T-helper 17 cell (primary cell): ENCODE results near the gene MICA. TPM values are rescaled to one million over a fixed set of nuclear protein-coding genes. Genes with fewer than 3 reads are reported as not detected.

Experiments used
- ATAC-seq: fragments of 150-1000 bp; cut with Tn5 transposase; 2 replicates; pipeline ENCODE4 v1.10.0; 2021; ENCODE audit warnings: mild to moderate bottlenecking, moderate library complexity
- DNase-seq, 3 donors: peaks; one replicate each; pipeline versions ENCODE4 v3.0.0 to v3.0.0-alpha.2; 2020 to 2021
- H3K9me3 ChIP-seq: one replicate; pipeline ENCODE4 v1.7.0; 2013; ENCODE audit warnings: low read length, mild to moderate bottlenecking; ENCODE audit not compliant: control insufficient read depth, poor library complexity, severe bottlenecking
- H3K27ac Mint-ChIP-seq: one replicate; pipeline ENCODE4 v1.8.0; 2022; ENCODE audit warnings: mild to moderate bottlenecking, moderate library complexity, mixed read lengths
- H3K27me3 Mint-ChIP-seq: one replicate; pipeline ENCODE4 v1.8.0; 2022; ENCODE audit warnings: mixed read lengths
- H3K36me3 Mint-ChIP-seq: one replicate; pipeline ENCODE4 v1.8.0; 2022; ENCODE audit warnings: low read depth, mixed read lengths
- H3K4me1 Mint-ChIP-seq: one replicate; pipeline ENCODE4 v1.8.0; 2022; ENCODE audit warnings: mild to moderate bottlenecking, mixed read lengths
- H3K4me3 Mint-ChIP-seq: one replicate; pipeline ENCODE4 v1.8.0; 2022; ENCODE audit warnings: mild to moderate bottlenecking, moderate library complexity, mixed read lengths
- total RNA-seq, 4 donors: library from RNA in 2 of 4; stranded (reverse) in 2 of 4; gene quantifications; one replicate each; pipeline ENCODE4 v1.2.3 and lab custom pipeline; 2022 to 2026

Gene MICA
- total RNA-seq, 2 donors from 2014 or later, result 11.2 to 11.5 TPM

DNA sequence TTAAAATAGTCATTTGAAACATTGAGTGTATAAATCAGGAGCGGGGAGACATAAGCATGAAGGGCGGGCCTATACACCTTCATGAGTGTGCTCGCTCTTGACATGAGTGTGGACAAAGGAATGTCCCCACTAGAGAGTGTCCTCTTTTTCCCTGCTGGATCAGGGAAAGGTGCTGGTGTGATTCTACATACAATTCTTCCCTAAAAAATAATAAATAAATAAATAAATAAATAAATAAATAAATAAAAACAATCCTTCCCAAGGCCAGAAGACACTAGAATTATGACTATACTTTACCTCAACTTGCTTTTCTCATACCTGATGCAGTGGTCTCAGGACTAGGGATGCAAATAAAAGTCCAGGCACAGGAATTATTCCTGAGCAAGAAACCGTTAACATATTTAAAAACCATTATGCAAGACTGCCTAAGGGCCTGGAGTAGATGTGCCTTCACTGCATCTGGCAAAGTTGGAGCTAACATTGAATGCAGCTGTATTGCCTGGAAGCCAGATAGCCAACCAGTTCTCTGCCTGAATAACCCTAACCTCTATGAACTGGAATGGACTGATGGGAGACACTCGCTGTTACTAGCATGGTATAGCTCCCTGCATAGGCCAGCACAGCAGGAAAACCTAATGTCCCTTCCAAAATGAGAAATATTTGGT lies 57.1 kb downstream of the MICA start:
- DNase-seq (no peak), ATAC-seq (no peak)
- Mint-ChIP-seq H3K4me3 (no peak overlapping the region), H3K27me3 (no peaks in the 10 kb centered on the region), H3K36me3 (peaks cover 7% of the 10 kb centered on the region), H3K27ac (no peak overlapping the region), H3K4me1 (peaks cover 35% of the 10 kb centered on the region)
- H3K9me3 ChIP-seq, result no peaks in the 10 kb centered on the region

DNA sequence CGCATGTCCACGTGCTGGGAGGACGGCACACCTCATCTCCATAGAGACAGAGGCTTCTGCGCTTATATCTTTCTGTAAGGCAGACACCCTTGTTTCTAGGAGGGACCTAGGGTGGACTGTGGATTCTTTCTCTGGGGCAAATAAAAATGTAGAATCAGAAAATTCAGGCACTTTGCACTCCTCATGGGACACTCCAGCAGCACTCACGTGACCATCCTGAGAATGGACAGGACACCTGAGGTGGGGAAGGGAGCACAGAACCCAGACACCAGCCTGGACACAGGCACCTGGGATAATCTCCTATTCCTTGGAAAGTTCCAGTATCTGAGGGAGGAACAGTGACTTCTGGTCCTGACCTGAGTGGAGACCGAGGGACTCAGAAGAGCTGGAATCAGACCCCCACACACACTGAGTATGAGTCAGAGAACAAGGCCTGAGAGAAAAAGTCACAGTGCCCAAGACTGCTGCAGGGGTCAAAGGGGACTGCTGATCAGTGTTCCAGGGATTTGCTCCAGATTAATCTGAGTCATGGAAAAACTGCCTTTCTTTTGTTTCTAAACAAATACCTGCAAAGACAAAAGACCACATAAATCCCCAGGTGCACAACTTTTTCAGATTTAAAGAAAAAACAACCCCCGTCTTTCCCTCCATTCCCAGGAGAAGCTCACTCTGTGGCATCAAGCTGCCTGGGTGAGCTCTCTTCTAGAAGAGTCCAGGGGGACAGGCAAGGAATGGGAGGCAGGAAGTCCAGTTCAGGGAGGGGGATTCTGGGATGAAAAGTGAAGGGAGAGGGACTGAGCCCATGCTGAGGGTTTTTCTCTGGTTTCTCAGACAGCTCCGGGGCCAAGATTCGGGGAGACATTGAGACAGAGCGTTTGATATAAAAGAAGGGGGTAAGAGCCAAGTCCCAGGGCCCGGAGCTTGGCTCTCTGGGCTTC lies 58.9 kb downstream of the MICA start:
- H3K9me3 ChIP-seq, result no peaks in the 10 kb centered on the region
- H3K4me1 Mint-ChIP-seq, result peaks cover 51% of the 10 kb centered on the region
- peak overlapping the region; percentile 98 for H3K4me3 Mint-ChIP-seq
- no peak for ATAC-seq
- no peaks in the 10 kb centered on the region for H3K27me3 Mint-ChIP-seq
- peak overlapping the region; percentile 100 for H3K27ac Mint-ChIP-seq
- H3K36me3 Mint-ChIP-seq, result peaks cover 7% of the 10 kb centered on the region
- DNase-seq, result no peak

DNA sequence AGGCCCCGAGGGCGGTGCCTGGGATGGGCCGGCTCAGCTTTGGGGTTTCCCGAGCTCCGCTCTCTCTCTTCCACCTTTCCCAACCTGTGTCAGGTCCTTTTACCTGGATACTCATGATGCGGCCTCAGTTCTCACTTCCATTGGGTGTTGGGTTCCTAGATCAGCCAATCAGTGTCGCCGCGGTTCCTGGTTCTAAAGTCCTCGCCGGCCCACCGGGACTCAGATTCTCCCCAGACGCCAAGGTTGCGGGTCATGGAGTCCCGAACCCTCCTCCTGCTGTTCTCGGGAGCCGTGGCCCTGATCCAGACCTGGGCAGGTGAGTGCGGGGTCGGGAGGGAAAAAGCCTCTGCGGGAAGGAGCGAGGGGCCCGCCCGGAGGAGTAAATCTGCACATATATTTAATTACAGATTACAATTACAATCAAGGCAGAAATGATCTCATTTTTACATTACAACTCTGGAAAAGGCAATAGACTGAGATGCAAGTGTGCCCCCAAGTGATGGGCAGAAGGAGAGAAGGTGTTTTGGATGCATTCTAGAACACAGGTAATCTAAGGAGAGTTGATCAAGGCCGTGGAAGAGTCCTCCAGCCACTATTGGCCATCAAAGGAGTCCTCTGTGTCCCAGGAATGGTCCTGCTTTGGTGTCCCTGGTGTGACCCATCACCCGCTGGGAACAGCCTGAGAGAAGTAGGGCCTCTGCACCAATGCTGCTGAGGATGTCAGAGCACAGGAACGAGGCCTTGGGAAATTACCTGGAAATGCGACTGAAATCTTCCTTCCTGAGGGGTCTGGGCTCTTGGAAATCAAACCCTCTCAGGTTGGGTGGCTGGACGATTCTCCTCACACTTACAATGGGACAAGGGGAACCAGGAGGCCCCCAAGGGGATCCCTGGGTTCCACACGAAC lies 59.8 kb downstream of the MICA start:
- H3K4me3 Mint-ChIP-seq, result peak overlapping the region; percentile 98
- peaks cover 7% of the 10 kb centered on the region for H3K36me3 Mint-ChIP-seq
- no peaks in the 10 kb centered on the region for H3K9me3 ChIP-seq
- H3K27me3 Mint-ChIP-seq, result no peaks in the 10 kb centered on the region
- ATAC-seq (peak; percentile 88), DNase-seq (peak; percentile 82 to 87 (median 86))
- peaks cover 59% of the 10 kb centered on the region for H3K4me1 Mint-ChIP-seq
- H3K27ac Mint-ChIP-seq, result peak overlapping the region; percentile 100

DNA sequence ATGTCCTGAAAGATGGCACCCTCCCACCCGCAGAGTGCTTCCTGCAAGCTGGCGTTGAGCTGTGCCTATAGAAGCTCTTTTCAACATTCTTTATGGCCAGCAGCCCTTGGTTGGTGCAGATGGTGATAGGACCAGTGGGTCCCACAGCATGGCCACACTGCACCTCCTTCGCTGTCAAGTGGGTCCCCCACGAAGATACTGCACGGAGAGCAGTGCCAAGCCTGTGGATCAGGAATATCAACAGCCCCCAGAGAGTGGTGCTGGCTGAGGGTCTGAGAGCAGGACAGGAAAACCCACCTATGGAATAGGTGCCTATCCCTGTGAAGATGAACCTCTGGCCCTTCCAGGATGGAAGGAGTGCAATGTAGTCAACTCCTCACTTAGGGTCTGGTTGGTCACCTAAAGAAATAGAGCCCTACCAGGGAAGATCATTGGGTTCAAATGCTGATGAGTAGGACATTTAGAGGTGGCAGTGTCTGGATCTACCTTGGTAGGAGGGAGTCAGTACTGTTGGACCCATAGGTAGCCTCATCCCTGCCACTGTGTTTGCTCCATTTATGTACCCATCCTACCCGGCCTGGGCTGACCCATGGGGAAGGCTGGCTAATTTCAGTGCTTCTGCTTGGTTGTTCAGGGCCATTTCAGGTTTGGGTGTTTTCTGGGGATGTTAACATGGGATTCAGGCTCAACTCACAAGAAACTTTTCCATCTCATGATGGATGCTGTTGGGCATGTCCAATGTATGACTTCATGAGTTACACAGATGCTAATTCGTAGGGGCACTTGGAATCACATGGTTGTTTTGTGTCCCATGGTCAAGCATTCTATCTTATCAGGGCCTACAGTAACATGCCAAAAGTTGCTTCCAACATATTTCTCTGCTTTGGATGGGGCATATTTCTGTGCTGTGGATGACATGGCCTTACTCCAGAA lies 61.1 kb downstream of the MICA start:
- H3K4me3 Mint-ChIP-seq, result peak overlapping the region; percentile 98
- no peak for ATAC-seq
- peaks cover 70% of the 10 kb centered on the region for H3K4me1 Mint-ChIP-seq
- no peak for DNase-seq
- H3K27ac Mint-ChIP-seq, result peak overlapping the region; percentile 100
- peaks cover 7% of the 10 kb centered on the region for H3K36me3 Mint-ChIP-seq
- H3K27me3 Mint-ChIP-seq, result no peaks in the 10 kb centered on the region
- no peaks in the 10 kb centered on the region for H3K9me3 ChIP-seq

Other genes with a start within 250 kb of the MICA start
- 10 to 100 TPM; 17.9 to 18.0 TPM for gene CCHCR1, start 245.8 kb upstream of the MICA start, total RNA-seq
- gene TCF19, start 245.0 kb upstream of the MICA start, total RNA-seq, result 1 to 10 TPM; 3.7 to 4.1 TPM
- not detected for gene POU5F1, start 232.9 kb upstream of the MICA start, total RNA-seq
- 1,000 to 10,000 TPM; 1,753 to 2,634 TPM for gene HLA-C, start 131.5 kb upstream of the MICA start, total RNA-seq
- 1,000 to 10,000 TPM; 7,013 to 7,159 TPM for gene HLA-B, start 46.4 kb upstream of the MICA start, total RNA-seq
- 10 to 100 TPM; 16.5 to 17.6 TPM for gene MICB, start 94.5 kb downstream of the MICA start, total RNA-seq
- gene MCCD1, start 125.4 kb downstream of the MICA start, total RNA-seq, result not detected
- 100 to 1,000 TPM; 496 to 507 TPM for gene DDX39B, start 138.4 kb downstream of the MICA start, total RNA-seq
- gene ATP6V1G2, start 143.0 kb downstream of the MICA start, total RNA-seq, result 1 to 10 TPM; 1.4 to 2.0 TPM
- gene NFKBIL1, start 144.0 kb downstream of the MICA start, total RNA-seq, result 1 to 10 TPM; 5.5 to 6.4 TPM
- gene LTA, start 168.7 kb downstream of the MICA start, total RNA-seq, result 10 to 100 TPM; 19.9 to 26.0 TPM
- 10 to 100 TPM; 28.9 to 33.6 TPM for gene TNF, start 172.0 kb downstream of the MICA start, total RNA-seq
- 100 to 1,000 TPM; 791 to 891 TPM for gene LTB, start 178.8 kb downstream of the MICA start, total RNA-seq
- 10 to 100 TPM; 30.6 to 42.6 TPM for gene LST1, start 182.7 kb downstream of the MICA start, total RNA-seq
- 1 to 10 TPM; 5.7 to 8.2 TPM for gene NCR3, start 189.4 kb downstream of the MICA start, total RNA-seq
- 10 to 100 TPM in 1 of 2 donors, 1 to 10 TPM in 1; 8.1 to 13.2 TPM for gene AIF1, start 211.6 kb downstream of the MICA start, total RNA-seq
- gene PRRC2A, start 217.1 kb downstream of the MICA start, total RNA-seq, result 100 to 1,000 TPM; 210 to 213 TPM
- gene BAG6, start 249.1 kb downstream of the MICA start, total RNA-seq, result 100 to 1,000 TPM; 229 to 233 TPM